ENCODE measurements around the gene ADPRS.

ADPRS gene

DNA sequence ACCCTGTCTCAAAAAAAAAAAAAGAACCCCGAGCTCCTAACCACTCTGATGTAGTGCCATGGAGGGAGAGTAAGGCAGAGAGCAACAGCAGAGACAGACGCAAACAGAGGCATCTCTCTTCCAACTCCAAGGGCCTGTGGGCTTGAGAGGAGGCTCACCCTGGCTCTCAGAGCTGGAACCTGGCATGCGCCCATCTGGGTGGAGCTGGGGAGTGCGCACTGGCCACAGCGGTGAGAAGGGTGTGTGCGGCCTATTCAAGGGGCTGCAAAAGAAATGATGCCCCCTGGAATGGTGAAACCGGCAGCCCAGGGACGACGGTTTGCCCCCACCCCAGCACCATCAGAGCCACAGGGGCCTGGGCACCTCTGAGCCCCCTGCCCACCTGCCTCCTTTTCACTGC is 18.7 kb downstream of the ADPRS start:
- no peak for DNase-seq

DNA sequence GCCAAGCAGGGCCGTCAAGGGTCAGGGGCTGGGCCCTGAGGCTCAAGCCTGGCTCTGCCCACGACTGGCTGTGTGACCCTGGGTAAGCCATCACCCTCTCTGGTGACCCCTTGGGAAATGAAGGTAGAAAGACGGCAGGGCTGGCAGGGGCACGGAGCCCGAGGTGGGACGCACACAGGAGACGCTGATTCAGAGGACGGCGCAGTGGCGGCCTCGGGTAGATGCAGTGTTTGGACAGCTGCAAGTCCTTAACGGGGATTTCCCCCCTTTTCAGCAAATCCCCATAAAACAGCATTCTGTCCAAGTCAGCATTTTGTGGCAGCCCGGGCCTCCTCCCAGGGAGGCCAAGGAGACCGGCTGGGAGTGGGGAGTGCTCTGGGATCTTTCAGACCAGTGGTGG is 19.6 kb downstream of the ADPRS start:
- DNase-seq = no peak

DNA sequence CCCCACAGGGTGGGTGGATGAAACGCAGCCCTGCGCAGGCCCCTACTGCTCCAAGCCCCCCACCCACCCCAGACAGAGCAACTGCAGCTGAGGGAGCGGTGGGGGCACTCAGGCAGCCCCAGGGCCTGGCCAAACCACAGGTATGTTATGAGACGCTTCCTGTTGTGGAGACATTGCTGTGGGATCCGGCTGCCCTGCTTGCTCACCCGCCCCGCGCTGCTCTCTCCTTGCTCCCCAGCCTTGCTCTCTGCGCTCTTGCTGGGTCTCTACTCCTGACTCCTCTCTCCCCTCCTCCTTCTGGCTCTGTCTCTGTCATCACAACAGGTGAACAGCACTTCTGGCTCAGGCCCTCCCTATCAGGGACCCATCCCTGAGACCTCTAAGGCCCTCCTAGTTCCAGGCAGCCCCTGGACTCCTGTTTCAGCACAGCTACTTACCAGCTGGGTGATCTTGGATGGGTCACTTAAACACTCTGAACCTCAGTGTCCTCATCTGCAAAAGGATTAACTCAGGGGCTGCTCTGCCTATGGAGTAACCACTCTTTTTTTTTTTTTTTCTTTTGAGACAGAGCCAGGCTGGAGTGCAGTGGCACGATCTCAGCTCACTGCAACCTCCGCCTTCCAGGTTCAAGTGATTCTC is 20.5 kb downstream of the ADPRS start:
- DNase-seq = no peak

DNA sequence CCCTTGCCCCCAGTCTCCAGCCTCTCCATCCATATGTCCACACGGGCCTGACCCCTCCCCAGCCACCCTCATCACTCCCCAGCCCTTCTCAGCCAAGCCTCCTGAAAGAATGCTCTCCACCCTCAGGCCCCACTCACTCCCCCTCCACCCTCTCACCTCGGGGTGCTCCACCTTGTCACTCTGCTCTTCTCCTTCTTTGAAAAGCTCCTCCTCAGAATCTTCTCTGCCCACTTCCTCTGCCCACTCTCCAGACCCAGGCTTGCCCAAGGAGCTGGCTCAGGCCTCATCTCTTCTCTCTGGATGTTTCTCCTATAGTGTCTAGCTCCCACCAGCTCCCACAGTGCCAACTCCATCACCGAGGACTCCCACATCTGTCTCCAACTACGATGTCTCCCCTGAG is 22.5 kb downstream of the ADPRS start:
- no peak for DNase-seq

DNA sequence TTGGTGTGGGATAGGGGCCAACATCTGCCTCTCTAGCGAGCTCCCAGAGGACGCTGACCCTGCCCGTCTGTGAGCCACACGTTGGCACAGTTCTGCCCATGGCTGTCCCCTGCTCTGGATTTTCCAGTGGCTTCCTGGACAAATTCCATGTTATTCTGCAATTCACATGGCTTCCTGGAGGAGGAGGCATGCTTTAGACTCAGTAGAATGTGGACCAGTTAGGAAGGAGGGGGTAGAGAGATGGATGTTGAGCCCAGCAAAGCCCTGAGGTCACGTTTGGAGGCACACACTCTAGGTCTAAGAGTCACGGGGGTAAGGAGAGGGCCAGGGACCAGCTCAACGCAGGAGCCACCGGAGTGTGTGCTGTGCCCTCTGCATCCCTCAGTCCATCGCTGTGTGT is 24.1 kb downstream of the ADPRS start:
- DNase-seq = no peak

DNA sequence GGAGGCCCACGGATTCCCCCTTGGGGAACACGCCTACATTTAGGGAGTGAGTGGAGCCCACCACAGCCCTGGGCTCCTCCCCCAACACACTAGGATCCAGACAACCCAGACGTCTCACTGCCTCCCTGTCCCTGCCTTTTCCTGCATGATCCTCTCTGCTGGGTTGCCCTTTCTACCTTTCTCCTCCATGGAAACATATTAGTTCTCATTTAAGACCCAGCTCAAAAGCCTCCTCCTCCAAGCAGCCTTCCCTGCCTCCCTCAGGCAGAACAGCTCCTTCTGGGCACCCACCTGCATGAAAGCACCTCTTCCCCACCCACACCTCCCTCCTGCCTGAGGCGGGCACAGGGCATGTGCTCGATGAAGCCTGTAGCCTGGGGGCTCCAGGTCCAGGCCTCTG is 25.7 kb downstream of the ADPRS start:
- DNase-seq = no peak

DNA sequence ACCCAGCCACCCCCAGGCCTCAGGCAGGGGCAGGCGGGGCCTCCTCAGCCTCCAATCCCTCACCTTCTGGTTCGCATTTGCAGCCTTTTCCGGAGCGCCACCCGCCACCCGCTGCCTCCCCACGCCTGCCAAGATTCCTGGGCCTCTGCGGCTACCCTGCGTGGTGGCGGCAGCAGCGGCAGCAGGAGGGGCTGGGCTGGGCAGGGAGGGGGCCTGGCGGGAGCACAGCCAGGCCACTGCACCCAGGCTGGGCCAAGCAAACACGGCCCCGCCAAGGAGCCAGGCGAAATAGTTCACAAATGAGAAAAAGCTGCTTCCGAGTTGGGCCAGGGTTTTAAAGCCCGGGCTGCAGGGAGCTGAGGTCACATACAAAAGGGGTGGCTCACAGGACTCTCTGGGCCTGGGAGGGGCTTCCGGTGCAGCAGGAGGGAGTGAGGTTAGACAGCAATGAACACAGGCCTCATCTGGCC is 26.5 kb downstream of the ADPRS start:
- peak in 8 of 56 donors; percentile 6 to 53 (median 30) for DNase-seq

DNA sequence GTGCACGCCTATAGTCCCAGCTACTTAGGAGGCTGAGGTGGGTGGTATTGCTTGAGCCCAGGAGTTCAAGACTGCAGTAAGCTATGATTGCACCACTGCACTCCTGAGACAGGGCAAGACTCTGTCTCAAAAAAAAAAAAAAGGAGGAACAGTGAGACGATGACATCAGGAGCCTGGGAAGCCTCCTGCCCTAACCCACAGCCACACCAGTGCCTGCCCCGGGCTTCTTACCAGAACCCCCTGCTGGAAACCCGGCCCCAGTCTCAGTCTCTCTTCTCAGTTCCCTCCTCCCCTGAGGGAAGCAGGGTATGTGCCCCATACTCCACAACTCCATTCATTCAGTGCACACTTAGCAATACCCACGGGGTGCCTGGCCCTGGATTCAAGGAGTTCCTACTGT is 27.2 kb downstream of the ADPRS start:
- DNase-seq = no peak

DNA sequence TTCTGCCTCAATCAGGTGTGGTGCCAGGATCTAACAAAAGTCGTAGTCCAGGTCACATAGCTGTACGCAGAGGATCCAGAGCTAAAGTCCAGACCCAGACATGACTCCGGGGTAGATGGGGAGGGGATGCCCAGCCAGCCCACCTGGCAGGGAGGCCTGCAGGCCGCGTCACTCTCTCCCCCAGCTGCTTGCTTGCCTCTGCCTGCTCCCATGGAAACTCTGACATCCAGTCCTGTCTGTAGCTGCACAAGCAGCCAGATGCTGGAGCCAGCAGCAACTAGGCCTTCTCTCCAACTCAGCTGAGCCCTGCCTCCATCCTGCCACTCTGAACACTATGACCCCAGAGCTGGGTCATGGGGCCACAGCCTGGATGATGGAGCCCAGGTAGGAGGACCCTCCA is 28.2 kb downstream of the ADPRS start:
- no peak for DNase-seq

DNA sequence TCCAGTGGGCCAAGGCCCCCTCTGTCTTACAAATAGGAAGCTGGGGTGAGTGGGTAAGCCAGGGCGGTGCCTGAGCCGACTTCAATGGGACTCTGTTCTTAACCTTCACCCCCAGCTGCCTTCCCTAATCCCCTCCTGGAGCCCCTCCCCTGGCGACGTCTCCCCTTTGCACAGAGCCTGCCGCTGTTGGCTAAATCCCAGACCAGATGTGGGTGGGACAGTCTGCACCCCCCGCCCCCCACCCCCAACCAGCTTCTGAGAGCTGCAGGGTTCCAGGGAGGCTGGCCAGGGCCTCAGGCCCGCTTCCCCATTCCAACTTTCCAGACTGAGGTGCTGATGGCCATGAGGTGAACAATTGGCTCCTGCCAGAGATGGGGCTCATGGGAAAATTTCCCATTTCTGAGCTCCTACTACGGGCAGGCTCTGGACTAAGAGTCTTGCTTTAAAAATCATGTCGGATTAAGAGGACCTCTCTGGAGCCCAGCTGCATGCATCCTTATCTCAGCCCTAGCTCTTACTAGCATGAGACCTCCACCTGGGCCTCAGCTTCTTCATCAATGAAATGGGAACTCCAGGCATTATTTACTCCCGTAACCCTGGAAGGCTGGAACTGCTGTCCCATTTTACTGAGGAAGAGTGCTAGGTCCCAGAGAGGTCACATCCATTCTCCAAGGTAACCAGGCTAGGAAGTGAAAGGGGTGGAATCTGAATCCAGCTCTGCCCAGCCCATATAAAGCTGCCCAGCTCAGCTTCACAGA is 29.9 kb downstream of the ADPRS start:
- DNase-seq = peak in 1 of 56 donors; percentile 17

DNA sequence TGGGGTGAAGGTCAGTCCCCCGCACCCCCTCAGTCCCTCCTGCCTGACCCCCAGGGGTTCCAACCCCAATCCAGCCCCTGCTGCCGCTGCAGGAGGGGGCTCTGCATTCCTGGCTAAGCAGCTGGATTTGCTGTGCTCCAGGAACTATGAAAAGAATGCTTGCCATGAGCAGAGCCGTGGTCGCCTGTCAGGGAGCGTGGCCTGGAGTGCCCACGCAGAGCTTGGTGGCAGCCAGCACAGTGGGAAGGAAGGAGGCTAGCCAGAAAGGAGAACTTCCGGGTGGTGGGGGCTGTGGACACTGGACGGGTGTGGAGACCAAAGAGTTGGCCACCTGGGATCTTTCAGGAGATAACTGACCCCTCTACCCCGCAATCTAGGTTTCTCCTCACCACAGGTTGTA is 30.8 kb downstream of the ADPRS start:
- no peak for DNase-seq

DNA sequence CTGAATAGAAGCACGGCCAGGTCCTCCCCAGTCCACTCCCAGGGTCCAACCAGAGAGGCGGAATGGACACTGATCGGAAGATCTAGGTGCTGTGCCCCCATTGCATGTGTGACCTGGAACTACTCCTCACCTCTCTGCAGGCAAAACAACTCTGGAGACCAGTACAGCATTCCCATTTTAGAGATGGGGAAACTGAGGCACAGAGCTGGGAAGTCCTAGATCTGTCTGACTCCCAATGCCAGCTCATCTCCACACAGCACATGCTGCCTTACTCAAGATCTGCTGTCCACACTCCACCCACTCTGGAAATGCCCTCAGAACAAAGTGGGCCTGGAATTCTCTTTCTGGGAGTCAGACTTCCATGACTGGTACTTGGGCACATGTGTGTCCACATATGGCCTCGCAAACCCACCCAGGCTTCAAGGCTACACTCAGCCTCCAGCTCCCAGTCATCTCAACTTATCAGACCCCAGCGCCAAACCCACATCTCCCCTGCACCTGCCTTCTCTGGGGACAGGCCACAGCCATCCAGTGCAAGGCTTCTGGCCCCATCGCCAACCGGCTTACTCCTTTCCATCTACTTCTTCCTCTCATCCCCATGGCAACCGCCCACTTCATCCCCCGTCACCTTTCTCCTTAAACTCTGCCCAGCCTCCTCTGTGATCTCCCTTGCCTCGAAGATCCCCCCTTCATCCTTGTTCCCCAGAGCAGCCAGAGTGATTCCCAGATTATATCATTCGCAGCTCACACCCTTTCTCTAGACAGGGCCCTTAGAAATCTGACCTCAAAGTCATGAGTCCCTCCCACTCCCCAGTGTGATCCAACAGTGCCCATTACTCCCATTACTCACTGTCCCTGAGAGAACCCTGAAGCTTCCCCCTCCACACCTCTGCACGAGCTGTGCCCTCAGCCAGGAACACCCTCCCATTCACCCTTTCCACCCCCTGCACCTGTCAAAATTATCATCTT is 33.7 kb downstream of the ADPRS start:
- no peak for DNase-seq

DNA sequence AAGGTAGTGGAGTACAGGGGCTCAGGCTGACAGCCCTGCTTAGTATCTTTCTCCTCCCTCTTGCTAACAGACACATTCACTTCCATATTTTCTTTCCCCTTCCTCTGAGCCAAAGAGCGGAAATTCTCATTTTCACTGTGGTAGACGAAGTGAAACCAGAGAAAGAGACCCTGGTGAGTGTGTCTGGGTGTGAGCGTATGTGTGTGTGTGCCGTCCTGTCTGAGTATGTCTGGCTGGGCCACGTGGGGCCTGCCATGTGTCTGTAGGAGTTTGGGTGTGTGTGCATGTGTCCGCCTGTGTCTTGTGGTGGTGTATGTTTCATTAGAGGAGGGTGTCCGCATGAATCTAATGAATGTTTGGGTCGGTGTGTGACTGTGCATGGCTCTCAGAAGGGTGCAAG is 34.7 kb downstream of the ADPRS start:
- peak in 12 of 56 donors; percentile 10 to 58 (median 17) for DNase-seq

DNA sequence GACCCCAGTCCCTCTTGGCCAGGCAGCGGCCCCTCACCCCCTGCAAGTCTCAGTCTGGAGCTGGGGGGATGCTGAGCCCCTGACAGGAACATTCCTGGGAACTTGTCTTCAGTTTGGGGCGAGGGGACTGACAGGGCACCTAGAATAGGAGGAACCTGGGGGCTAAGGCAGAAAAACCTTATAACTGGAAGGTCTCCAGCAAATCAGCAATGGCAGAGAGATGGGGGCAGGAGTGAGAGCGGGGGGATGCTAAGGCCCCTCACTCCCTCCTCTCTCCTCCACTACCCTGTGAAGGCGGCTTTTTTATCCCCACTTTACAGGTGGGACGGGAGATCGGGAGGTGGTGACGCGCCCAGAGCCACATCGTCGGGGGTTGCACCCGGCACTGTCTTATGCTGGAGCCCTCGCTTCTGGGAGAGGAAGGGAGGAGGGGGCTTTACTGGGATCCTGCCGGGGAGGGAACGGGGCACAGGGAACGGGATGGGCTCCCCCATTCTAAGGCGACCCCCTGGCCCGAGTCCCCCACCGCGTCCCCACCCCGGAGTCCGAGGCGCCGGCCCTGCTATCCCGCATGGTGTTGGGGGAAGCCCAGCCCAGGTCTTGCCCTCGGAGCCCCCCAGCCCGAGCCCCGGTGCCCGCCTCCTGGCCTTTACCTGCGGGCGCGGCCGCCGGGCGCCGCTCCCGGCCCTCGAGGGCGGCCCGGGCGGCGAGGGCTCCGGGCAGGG is 35.9 kb downstream of the ADPRS start:
- no peak for DNase-seq

DNA sequence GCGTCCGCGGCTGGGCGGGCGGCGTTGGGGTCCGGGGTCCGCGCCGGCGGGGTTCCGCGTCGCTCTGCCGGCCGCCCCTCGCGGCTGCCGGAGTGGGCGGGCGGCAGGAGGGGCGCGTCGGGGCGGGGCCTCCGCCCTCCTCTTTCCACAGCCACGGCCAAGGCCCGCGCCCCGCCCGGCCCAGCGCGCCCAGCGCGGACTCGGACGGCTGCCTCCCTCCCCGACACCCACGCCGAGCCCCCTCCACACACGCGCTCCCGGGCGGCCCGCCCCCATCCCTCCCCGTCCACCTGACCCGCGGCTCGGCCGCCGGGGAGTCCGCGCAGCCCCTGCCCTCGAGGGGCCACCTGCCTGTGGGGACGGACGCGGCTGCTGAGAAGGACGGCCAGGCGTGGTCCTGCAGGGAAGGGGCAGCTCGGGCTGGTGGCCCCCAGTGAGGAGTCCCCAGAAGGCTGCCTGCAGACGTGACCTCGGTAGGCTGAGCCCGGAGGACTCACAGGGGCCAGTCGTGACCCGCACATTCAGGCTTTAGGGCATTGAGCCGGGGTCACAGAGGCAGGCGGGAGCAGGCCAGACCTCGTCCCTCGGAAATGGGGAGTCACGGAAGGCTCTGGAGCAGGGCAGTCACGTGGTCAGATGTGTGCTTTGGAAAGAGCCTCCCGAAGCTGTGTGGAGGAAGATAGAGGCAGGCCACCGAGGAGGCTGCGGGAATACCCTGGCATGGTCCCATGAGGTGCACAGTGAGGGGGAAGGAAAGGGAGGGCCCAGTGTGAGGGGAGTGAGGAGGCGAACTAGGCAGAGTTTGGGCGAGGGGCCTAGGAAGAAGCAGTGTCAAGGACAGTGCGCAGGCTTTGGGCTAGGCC is 36.7 kb downstream of the ADPRS start, which contains the start of gene COL8A2:
Gene COL8A2 (minus strand): TSS at position 94 of the 863 bp plus-strand sequence. CDS start 24,980 bp downstream, outside the sequence.
- DNase-seq = peak in 2 of 56 donors; percentile 32 to 46

DNA sequence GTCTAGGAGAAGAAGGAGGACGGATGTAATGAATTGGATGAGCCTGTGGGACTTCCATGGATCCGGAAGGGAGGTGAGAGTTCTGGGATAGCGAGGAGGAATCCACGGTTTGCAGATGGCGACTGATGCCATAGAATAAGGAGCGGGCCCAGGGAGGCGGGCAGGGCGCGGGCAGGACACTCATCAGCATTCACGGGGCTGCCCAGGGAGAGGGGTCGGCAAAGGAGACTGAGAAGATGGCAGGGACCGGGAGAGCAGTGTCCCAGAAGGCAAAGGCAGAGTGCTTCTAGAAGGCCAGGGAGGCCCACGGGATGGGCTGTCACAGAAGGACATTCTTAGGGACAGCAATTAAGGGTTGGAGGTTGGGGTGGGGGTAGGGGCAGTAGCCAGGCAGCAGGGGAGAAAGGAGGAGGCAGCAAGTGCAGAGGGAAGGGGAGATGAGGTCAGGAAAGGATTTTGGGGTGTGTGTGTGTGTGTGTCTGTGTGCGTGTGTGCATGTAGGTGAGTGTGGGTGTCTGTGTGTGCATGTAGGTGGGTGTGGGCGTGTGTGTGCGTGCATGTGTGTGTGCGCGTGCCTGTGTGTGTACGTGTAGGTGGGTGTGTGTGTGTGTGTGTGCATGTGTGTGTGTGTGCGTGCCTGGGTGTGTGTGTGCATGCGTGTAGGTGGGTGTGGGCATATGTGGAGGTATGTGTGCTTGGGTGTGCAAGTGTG is 37.5 kb downstream of the ADPRS start:
- DNase-seq = no peak

DNA sequence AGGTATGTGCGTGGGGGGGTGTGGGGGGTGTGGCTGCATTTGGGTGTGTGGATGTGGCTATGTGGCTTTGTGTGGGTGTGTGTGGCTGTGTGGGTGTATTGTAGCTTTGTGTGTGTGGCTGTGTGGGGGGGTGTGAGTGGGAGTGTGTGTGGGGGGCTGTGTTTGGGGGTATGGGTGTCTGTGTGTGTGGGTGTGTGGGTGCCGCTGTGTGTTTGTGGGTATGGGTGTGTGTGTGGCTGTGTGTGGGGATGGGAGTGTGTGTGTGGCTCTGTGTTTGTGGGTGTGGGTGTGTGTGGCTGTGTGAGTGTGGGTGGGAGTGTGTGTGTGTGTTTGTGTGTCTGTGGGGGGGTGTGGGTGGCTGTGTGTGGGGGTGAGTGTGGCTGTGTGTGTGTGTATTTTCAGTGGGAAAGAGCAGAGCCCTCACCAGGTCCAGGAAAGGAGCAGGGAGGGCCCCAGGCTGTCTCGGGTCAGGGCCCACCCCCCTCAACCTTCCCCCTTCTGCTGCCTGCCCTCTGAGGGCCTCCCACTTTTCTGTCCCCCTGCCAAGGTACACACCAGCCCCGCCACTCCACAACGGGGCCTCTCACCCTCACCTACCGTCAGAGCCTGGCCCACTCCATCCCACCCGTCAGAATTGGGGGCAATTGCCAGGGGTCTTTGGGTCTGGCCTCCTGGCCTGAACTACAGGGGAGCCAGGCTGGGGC is 38.3 kb downstream of the ADPRS start:
- DNase-seq = peak in 1 of 56 donors; percentile 22

DNA sequence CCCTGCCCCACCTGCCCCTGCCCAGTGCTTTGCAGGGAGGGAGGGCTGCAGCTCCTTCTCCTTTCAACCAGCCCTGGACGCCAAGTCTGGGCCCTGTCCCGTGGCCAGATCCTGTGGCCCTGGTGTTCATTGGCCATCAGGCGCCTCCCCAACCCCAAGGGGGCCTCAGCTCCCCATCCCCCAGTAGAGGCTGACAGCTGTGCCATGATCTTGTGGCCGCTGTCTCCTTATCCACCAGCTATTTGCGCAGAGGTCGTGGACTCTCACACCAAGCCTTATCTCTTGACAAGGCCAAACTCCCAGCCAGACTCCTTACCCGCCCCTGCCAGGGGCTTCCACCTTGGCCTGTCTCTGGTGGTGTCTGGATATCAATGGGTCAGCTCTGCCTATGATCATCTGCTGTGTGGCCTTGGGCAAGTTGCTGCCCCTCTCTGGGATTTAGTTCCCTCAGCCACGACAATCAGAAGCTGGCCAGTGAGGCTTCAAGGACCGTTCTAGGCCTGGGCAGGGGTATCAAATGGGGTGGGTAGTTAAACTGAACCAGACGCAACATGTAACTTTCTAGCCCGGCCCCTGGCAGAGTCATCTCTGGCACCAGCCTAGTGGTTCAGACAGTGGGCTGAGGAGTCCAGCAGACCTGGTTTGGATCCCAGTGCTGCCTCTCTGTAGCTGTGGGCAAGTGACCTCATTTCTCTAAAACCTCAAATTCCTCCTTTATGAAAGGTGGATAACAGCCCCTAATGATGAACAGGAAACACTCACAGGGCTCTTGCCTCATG is 39.6 kb downstream of the ADPRS start:
- no peak for DNase-seq
